HCEC 1CT (cell line): Measurements from ENCODE around the gene RNF208.
"Not testable (repeated sequence)": the region's sequence is repeated elsewhere in the genome, so short reads cannot be mapped to it uniquely, and the experiment has no call there.

Source experiments
- DNase-seq: peaks from one replicate; pipeline ENCODE4 v3.0.0-alpha.2; 2017

The RNF208 gene, protein sequence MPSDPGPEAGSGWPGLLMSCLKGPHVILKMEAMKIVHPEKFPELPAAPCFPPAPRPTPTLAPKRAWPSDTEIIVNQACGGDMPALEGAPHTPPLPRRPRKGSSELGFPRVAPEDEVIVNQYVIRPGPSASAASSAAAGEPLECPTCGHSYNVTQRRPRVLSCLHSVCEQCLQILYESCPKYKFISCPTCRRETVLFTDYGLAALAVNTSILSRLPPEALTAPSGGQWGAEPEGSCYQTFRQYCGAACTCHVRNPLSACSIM

GRCh38 chr9:137222190-137223077, at the start of gene RNF208:
Gene RNF208, minus strand, starts transcription at chr9:137222240. Its CDS starts 1,028 bp downstream, at chr9:137221212.
- DNase-seq = no peak

DNA sequence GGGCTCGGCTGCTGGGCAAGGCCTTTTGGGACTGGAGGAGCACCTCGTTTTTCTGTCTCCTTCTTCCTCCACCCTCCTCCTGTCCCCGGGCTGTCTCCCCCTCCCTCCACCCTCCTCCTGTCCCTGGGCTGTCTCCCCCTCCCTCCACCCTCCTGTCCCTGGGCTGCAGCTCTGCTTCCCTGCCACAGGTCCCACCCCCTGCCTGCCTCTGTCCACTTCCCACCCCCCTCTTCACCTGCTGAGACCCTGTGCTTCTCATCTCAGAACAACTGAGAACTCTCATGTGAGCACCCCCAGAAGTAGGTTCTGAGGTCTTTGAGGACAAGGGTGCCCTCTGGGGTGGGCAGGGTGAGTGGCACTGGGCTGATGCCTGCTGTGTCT, 49.6 kb upstream of the RNF208 start:
- DNase-seq = no peak

DNA sequence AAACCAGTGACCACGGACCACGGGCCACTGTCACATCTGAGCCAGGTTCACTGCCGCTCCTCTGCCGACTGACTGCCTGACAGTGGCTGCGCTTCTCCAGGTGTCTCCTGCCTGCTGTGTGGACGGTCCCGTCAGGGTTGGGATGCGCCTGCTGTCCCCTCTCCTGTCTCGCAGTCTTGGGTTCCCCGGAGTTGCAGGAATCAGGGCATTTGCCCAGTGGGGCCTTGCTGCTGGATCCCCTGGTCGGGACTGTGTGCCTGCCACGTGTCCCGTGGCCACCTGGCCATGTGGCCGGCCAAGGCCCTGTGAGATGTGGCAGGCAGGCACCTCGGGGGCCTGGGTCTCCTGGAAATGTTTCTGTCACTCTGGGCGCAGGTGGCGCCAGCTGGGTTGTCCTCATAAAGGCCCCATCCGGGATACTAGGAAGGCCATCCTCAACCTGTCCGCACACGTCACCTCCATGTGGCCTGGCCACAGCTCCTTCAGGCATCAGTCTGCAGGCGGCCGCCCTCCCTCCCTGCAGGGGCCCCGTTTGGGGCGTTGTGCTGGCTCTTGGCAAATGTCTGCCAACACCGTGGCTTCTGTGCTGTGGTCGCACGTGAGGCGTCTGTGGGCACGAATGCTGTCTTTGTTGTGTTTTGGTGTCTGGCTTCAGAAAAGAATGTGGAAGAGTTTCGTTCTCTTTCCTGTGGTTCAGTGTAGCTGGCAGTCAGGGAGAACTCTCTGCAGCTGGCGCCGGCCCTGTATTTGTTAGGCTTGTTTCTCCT, 49.1 kb upstream of the RNF208 start:
- no peak for DNase-seq

- DNase-seq = peak; percentile 27
These were observed 47.3 kb upstream of the RNF208 start for GRCh38 chr9:137269231-137269772.

GRCh38 chr9:137268538-137269201, 46.6 kb upstream of the RNF208 start:
- no peak for DNase-seq

DNA sequence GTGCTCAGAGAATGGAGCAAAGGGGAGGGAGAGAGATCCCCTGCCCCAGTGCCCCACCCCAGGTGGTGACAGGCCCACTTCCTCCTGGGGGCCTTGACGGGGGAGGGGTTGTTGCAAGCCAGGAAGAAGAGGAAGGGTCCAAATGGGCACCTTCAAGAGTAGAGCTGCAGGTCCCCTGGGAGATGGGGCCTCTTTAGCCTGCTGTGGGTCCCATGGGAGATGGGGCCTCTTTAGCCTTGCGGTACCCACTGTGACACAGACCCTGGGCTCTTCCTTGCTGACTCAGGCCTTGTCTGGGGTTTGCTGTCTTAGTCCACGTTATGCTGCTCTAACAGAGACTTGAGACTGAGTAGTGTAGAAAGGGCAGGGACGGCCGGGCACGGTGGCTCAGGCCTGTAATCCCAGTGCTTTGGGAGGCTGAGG, 45.9 kb upstream of the RNF208 start:
- no peak for DNase-seq

DNA sequence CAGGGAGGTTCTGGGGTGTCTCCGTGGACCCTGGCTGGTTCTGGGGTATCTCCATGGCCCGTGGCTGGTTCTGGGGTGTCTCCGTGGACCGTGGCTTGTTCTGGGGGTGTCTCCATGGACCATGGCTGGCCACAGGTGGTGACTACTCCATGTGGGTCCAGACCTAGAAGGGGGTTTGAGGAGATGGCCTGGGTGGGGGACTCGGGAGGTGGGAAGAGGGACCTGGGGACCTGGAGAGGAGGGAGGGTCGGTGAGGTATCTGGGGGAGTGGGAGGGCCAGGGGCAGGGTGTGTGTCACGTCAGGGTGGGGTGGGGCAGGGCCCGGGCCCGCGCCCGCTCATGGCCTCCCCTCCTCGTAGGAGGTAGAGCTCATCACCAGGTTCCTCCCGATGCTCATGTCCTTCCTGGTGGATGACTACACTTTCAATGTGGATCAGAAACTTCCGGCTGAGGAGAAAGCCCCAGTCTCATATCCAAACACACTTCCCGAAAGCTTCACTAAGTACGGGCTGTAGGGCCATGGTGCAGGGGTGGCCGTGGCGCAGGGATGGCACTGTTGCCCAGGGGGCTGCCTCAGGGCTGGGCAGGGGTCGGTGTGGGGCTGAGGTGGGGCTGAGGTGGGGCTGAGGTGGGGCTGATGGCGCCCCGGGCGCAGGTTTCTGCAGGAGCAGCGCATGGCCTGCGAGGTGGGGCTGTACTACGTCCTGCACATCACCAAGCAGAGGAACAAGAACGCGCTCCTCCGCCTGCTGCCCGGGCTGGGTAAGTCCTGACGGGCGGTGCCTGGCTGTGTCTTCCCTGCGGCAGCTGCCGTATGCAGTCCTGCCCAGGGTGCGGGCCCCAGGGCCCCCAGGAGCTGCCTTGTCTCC, 44.8 kb upstream of the RNF208 start:
- no peak for DNase-seq

- no peak for DNase-seq
These were observed 44.1 kb upstream of the RNF208 start for GRCh38 chr9:137266162-137266527.

DNA sequence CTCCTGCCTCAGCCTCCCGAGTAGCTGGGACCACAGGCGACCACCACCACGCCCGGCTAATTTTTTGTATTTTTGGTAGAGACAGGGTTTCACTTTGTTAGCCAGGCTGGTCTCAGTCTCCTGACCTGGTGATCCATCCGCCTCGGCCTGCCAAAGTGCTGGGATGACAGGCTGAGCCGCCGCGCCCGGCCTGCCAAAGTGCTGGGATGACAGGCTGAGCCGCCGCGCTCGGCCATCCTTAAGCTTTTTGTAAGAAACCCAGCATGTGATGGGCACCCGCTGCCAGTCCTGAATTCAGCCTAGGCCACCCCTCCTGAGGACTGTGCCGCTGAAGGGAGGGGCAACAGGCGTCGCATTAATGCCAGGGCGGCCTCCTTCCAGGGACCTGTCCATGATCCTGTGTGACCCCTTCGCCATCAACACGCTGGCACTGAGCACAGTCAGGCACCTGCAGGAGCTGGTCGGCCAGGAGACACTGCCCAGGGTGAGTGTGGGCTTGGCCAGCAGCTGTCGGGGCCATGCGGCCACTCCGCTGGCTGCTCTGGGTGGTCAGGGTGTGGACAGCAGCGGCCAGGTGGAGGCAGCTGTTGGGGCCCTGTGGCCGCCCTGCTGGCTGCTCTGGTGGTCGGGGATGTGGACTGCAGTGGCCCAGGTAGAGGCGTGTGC, 43.6 kb upstream of the RNF208 start:
- DNase-seq = no peak

DNA sequence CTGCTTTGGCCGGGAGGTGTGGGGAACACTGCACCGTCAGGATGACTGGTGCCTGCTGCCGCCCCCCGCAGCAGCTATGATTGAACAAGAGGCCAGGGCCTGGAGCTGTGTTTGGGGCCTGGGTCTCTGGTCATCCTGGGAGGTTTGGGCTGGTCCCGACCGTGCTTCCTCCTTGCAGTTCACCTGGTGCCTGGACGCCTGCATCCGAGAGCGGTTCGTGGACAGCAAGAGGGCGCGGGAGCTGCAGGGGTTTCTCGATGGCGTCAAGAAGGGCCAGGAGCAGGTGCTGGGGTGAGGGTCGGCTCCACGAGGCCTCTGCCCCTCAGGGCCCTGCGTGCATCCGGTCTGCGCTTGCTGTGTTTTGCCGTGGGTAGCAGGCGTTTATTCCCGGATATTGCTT, 42.0 kb upstream of the RNF208 start:
- no peak for DNase-seq

DNA sequence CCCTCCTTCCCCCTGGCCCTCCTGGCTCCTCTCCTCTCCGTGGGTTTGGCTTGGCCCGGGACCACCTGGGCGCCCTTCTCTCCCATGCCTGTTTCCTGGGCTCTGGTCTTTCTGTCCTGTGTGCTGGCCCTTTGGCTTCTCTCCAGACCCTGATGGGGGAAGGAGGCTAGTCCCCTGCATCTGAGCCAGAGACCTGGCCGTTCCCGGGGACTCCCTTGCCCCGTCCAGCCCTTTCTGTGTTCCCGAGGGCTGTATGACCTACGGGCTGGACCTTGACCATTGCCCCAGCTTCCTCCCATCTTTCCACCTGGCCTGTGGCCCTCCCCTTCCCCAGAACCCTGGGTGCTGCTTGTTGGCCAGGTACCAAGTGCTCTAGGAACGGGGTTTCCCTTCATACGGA, 41.5 kb upstream of the RNF208 start:
- no peak for DNase-seq

- DNase-seq = no peak
These were observed 40.9 kb upstream of the RNF208 start for GRCh38 chr9:137262909-137263285.

- DNase-seq = not testable (repeated sequence)
These were observed 40.3 kb upstream of the RNF208 start for GRCh38 chr9:137262173-137262908.

- no peak for DNase-seq
These were observed 34.8 kb upstream of the RNF208 start for GRCh38 chr9:137256856-137257255.

- DNase-seq = no peak
These were observed 34.3 kb upstream of the RNF208 start for GRCh38 chr9:137256362-137256761.

- peak; percentile 17 for DNase-seq
These were observed 33.5 kb upstream of the RNF208 start for GRCh38 chr9:137255448-137256114.

GRCh38 chr9:137254624-137255447, 32.8 kb upstream of the RNF208 start, which contains the start of gene NELFB:
Gene NELFB, plus strand, starts transcription at chr9:137255327.
- DNase-seq = peak; percentile 74

GRCh38 chr9:137253717-137254623, 31.9 kb upstream of the RNF208 start:
- no peak for DNase-seq
